ENCODE data around the gene PSG3. TPM values are rescaled to one million over a fixed set of nuclear protein-coding genes. Genes with fewer than 3 reads are reported as not detected.
"Not testable (repeated sequence)": the region's sequence is repeated elsewhere in the genome, so short reads cannot be mapped to it uniquely, and the experiment has no call there.

Gene PSG3
- not detected for total RNA-seq
- long read RNA-seq = 0 reads

DNA sequence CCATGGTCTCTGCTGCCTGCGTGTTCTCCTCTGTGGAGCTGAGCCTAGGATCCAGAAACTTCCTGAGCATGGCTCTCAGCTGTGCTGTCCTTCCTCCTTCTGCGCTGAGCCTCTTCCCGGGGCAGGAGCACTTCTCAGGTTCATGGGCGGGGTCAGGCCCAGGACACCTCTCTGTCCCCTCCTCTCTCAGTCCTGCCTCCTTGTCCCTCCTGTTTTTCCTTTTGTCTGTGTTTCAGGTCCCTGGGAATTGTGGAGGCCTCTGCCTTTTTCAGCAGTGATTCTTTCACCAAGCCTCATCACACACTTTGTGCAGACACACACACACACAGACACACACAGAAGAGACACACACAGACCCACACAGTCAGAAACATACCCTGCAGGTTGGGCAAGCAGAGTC is at the start of gene PSG3:
TSS of gene PSG3 (minus strand) at position 101 of the 400 bp plus-strand sequence. CDS start at position 4, 97 bp downstream.
- ATAC-seq; intact Hi-C loops (cut with micrococcal nuclease); DNase-seq: not testable (repeated sequence)

DNA sequence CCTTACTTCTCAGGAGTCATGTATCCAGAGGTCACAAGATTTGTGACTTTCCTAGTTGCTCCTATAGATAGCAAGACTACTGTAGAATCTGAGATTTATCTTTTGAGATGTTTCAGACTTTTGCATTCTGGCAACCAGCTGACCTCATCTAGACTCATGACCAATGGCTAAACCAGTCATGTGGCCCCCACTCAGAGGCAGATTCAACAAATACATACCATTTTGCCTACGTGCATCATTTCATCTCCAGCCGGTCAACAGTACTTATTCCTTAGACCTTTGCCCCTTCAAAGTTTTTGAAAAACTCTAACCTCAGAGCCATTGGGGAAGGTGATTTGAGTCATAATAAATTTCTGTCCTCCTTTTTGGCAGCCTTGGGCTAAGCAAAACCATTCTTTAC is 48.5 kb upstream of the PSG3 start:
- intact Hi-C loops (cut with micrococcal nuclease); ATAC-seq; DNase-seq: not testable (repeated sequence)

DNA sequence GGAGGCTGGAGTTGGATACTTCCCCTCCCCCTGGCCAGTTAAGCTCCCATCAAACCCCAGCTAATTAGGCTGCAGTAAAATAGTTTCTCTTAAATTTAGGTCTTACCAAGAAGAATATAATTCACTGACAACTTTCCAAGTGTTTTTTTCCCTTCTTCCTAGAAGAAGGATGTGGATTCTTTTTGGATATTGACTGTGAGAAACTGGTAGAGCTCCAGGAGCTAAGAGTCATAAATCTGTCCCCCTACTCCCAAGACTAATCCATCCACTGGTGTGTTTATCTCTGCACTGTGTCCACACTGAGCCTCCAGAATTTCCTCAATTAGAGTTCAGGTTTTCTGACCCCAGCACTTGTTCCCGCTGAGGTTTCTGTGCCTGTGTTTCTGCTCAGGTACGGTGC is 47.5 kb upstream of the PSG3 start:
- intact Hi-C loops (cut with micrococcal nuclease); DNase-seq; ATAC-seq: not testable (repeated sequence)

DNA sequence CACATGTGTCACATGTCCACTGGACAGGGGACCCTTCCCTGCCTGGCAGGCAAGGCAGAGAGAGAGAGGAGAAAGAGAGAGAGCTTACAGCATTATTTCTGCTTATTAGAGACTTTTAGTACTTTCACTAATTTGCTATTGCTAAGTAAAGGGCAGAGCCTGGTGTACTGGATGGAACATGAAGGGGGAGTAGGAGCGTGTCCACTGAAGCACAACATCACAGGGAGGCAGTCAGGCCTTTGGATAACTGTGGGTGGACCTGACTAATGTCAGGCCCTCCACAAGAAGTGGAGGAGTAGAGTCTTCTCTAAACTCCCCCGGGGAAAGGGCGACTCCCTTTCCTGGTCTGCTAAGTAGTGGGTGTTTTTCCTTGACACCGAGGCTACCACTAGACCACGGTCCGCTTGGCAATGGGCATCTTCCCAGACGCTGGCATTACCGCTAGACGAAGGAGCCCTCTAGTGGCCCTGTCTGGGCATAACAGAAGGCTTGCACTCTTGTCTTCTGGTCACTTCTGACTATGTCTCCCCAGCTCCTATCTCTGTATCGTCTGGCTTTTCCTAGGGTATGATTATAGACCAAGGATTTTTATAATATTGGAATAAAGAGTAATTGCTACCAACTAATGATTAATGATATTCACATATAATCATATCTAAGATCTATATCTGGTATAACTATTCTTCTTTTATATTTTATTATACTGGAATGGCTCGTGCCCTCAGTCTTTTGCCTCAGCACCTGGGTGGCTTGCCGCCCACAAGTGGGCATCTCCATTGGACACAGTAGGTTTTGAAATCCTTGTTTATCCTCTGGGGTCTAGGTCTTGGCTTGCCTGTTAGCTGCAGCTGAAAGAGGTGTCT is 36.7 kb upstream of the PSG3 start:
- DNase-seq = peak; percentile 52
- intact Hi-C loops (cut with micrococcal nuclease); ATAC-seq: not testable (repeated sequence)

DNA sequence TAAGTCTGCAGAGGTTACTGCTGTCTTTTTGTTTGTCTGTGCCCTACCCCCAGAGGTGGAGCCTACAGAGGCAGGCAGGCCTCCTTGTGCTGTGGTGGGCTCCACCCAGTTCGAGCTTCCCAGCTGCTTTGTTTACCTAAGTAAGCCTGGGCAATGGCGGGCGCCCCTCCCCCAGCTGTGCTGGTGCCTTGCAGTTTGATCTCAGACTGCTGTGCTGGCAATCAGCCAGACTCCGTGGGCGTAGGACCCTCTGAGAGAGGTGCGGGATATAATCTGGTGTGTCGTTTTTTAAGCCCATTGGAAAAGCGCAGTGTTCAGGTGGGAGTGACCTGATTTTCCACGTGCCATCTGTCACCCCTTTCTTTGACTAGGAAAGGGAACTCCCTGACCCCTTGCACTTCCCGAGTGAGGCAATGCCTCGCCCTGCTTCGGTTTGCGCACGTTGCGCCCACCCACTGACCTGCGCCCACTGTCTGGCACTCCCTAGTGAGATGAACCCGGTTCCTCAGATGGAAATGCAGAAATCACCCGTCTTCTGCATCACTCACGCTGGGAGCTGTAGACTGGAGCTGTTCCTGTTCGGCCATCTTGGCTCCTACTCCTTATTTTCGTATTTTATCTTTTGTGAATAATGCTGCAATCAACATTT is 34.4 kb upstream of the PSG3 start:
- ATAC-seq; DNase-seq; intact Hi-C loops (cut with micrococcal nuclease): not testable (repeated sequence)

DNA sequence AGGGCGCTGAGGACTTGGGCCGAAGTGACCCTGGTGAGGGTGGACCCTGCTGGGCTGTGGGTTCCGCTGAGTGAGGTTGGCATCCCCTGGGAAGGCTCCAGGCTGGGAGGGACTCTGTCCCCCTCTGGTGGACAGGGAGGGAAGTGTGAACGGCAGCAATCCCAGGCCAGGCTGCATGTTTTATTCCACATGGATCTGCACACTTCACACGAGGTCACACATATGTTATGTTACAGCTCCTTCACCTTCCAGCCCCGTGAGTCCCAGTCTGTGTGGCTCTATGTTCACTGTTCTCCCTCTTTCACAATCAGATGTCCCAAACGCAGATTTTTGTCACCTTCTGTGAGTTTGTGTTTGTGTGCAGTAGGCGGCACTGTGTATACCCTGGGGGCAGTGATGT is 27.0 kb upstream of the PSG3 start:
- ATAC-seq; DNase-seq; intact Hi-C loops (cut with micrococcal nuclease): not testable (repeated sequence)

DNA sequence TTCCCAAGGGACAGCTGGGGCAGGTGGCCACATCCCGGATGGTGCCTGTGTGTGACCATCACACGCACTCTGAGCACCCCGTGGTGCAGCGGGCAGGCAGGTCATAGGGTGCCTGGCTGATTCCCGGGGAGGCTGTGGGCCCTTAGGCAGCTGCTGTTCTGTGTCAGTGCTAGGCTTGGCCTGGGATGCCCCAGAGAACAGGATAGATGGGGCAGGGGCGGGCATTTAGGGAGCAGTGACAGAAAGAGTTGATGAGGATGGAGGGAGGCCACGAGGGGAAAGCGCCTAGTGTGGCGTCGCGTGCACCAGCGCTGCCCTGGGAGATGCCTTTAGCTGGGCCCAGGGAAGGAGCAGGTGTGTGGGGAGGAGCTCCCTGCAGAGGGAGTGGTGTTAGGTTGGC is 26.6 kb upstream of the PSG3 start:
- DNase-seq; intact Hi-C loops (cut with micrococcal nuclease); ATAC-seq: not testable (repeated sequence)

DNA sequence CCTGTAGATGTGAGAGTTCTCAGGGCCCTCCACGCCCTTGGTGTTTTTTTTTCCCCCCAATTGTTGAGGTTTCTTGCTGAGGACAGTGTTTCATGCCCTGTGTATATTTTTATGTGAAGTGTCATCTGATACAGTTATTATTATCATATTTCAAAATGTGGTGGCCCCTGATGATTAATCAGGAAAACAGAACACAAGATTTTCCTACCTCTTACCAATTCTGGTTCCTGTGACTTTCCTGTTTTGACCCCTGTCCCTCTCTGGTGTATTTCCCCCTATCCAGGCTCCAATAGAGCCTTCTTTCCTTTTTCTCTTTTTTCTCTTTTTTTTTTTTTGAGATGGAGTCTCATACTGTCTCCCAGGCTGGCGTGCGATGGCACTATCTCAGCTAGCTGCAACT is 24.6 kb upstream of the PSG3 start:
- DNase-seq (no peak), ATAC-seq (no peak)
- intact Hi-C loops (cut with micrococcal nuclease) = no loop called here

DNA sequence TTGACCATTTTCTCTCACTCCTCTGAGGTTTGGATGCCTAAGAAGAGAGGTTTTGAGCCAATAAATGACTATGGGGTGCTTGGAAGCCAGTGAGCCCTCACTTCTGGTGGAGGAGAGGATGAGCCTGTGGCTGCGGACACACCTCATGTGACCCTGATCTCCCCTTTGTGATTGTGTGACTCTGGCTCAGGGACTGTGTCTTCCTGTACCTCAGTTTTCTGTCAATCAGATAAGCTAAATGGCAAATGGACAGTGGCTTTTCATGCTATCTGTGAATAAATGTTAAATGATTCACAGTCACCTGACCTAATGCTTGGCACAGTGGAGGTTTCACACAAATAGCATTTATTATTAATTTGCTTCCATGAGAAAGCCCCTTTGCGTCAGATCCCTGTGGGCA is 22.5 kb upstream of the PSG3 start:
- DNase-seq (no peak), ATAC-seq (no peak)
- intact Hi-C loops (cut with micrococcal nuclease) = no loop called here

DNA sequence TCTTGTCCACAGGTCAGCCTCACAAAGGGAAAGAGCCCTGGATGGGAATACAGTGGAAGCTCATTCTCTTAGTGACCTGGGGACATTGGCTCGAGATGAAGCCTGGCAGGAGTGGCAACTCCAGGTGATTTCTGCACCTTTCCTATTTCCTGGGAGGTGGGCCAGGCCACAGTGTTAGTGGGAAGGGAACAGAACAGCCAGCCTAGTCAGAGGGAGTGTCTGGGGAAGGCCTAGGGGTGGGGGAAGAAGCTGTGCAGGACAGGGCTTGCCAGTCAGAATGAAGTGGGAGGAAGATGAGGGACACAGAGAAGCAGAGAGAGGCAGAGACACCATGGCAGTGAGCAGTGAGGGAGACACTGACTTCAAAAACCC is 21.6 kb upstream of the PSG3 start:
- intact Hi-C loops (cut with micrococcal nuclease); DNase-seq: not testable (repeated sequence)

DNA sequence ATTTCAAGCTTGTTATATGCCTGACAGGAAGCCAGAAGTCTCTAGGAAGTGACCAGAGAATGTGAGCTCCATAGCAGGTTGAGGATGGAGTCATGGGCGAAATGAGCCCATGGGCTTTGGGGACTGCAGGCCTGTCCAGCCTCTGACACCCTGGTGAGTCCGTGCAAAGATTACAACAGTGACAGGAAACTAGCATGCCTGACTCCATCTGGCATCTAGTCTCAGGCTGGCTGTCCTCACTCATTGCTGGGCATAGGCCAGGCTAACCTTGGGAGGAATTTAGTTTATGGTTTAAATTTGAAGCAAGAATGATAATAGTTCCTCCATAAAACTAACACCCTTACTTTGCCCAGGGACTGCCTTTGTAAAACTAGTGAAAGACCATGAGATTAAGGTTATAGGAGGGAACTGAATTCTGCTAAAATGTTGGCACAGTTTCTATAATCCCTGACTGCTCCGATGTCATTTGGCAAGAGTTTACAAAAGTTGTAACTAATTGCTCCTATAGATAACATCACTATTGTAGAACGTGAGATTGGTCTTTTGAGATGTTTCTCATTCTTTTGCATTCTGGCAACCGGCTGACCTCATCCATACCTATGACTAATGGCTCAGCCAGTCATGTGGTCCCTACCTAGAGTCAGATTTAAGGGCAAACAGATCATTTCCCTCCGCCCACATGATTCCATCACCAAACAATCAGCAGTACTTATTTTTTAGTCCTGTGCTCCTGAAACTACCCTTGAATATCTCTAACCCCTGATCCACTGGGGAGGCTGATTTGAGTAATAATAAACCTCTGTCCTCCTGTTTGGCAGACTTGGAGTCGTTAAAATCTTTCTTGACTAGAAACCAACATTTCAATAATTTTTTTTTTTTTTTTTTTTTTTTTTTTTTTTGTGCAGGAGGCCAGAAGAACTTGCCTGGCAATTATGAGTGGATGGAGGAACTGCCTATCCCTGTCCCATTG is 21.0 kb upstream of the PSG3 start:
- intact Hi-C loops (cut with micrococcal nuclease); DNase-seq; ATAC-seq: not testable (repeated sequence)

More for the DNA sequence above, 21.6 kb upstream of the PSG3 start:
- not testable (repeated sequence) for ATAC-seq

DNA sequence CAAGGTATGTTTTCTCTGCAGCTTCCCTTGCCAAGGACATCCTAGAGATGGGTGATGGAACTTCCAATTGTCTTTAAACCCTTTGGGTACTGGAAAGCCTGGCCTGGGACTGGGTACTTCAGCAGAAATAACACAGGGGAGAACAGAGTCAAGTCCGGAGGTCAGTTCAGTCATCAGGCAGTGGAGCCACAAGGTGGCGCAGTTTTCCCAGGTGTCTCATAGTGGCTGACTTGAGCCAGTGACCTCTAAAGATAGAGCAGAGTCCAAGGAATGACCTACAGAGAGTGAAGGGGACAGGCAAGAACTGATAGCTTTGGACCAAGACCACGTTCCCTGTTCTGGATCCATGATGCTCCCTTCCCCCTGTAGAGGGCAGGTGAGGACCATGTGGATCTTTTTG is 18.4 kb upstream of the PSG3 start:
- ATAC-seq; intact Hi-C loops (cut with micrococcal nuclease): not testable (repeated sequence)

DNA sequence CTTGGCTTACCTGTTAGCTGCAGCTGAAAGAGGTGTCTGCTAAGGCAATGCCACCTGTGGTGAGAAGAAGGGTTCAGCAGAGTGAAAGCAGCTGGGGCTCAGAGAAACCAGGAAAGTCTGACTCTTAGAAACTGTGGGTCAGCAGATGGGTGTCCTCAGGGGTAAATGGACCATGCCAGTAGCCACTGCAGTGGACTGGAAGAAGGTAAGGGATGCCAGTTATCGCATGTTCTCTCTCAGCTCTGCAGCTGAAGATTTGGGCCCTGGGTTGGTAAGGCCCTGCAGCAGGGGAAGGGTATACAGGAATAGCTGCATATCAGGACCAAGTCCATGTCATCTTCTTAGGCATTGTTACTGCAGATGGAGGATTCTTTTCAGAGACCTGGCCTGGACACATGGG is 12.0 kb upstream of the PSG3 start:
- DNase-seq; ATAC-seq; intact Hi-C loops (cut with micrococcal nuclease): not testable (repeated sequence)

More for the DNA sequence above, 18.4 kb upstream of the PSG3 start:
- DNase-seq = not testable (repeated sequence)

DNA sequence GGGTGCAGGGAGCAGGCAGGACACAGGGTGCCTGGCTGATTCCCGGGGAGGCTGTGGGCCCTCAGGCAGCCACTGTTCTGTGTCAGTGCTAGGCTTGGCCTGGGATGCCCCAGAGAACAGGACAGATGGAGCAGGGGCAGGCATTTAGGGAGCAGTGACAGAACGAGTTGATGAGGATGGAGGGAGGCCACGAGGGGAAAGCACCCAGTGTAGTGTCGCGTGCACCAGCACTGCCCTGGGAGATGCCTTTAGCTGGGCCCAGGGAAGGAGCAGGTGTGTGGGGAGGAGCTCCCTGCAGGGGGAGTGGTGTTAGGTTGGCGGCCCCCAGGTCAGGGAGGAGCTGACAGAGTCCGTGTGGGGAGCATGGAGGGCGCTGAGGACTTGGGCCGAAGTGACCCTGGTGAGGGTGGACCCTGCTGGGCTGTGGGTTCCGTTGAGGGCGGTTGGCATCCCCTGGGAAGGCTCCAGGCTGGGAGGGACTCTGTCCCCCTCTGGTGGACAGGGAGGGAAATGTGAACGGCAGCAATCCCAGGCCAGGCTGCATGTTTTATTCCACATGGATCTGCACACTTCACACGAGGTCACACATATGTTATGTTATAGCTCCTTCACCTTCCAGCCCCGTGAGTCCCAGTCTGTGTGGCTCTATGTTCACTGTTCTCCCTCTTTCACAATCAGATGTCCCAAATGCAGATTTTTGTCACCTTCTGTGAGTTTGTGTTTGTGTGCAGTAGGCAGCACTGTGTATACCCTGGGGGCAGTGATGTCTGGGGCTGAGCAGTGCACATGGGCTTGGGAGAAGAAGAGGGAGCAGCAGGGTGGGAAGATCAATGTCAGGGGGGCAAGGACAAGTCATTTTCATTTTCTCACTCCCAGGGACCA is 1.7 kb upstream of the PSG3 start:
- ATAC-seq; DNase-seq; intact Hi-C loops (cut with micrococcal nuclease): not testable (repeated sequence)

DNA sequence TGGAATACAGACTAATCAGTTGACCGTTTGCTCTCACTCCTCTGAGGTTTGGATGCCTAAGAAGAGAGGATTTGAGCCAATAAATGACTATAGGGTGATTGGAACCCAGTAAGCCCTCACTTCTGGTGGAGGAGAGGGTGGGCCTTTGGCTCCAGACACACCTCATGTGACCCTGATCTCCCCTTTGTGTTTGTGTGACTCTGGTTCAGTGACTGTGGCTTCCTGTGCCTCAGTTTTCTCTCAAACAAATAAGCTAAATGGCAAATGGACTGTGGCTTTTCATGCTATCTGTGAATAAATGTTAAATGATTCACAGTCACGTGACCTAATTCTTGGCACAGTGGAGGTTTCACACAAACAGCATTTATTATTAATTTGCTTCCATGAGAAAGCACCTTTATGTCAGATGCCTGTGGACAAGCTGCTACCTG is 2.7 kb downstream of the PSG3 start:
- ATAC-seq; intact Hi-C loops (cut with micrococcal nuclease); DNase-seq: not testable (repeated sequence)

DNA sequence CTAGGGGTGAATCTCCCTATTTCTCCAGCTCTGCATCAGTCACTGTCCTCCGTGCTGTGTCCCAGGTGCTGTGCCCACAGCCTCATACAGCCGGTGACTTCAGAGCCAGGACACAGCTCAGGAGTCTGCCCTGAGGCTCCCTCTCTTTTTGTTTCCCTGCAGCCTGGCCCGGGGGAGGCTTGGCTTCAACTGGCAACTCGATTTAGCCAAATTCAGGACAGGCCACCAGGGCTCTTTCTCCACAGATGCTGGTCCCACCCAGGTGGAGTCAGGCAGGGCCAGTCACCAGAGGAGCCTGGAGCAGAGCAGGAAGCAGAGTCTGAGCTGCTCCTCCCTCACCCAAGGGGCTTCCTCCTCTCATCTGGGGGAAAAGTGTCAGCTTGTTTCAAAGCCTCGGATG is 11.9 kb downstream of the PSG3 start:
- DNase-seq; ATAC-seq; intact Hi-C loops (cut with micrococcal nuclease): not testable (repeated sequence)

DNA sequence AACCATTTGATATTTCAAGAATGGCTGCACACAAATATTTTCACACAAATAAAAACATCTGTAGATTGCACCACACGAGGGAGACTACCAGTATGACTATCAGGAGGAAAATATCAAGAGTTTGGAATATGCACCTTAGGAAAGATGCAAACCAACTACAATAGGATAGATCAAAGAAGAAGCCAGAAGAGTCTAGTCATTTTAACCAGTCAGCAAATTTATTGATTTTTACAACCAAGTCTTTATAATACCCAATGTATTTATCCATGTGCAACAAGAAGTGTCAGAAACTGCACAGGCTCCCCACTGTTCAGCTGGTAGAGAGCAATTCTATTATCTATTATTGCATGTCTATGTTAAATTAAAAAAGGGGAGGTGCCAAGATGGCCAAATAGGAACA is 26.3 kb downstream of the PSG3 start:
- DNase-seq; intact Hi-C loops (cut with micrococcal nuclease); ATAC-seq: not testable (repeated sequence)

DNA sequence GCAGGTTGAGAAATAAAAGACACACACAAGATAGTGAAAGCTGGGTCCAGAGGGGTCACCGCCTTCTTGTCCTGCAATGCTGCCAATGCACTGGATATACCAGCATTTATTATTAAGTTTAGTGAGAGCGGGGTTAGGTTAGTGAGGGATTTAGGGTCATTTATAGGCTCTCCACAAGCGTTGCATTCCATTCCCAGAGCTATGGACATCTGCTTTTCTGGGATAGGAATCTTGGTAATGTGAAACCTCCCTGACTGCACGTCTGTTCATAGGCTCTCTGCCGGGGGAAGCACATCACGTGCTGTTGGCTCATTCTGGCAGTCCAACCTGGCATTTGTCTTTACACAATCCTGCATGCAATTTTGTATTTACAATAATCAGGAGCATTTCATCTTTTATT is 27.5 kb downstream of the PSG3 start:
- DNase-seq; ATAC-seq; intact Hi-C loops (cut with micrococcal nuclease): not testable (repeated sequence)
